GM10266 (cell line): ENCODE results near the gene SLC25A22.

ENCODE experiments used
- DNase-seq: peaks from one replicate; pipeline ENCODE4 v3.0.0; 2012; ENCODE audit errors: extremely low spot score
- TF ChIP-seq, protein P1 (sequence below): IDR thresholded peaks from 2 replicates; pipeline ENCODE4 v1.5.1; 2012; ENCODE audit warnings: mild to moderate bottlenecking, low read depth; ENCODE audit not compliant: control insufficient read depth, insufficient read depth; ENCODE audit errors: missing control alignments

SLC25A22 gene

DNA sequence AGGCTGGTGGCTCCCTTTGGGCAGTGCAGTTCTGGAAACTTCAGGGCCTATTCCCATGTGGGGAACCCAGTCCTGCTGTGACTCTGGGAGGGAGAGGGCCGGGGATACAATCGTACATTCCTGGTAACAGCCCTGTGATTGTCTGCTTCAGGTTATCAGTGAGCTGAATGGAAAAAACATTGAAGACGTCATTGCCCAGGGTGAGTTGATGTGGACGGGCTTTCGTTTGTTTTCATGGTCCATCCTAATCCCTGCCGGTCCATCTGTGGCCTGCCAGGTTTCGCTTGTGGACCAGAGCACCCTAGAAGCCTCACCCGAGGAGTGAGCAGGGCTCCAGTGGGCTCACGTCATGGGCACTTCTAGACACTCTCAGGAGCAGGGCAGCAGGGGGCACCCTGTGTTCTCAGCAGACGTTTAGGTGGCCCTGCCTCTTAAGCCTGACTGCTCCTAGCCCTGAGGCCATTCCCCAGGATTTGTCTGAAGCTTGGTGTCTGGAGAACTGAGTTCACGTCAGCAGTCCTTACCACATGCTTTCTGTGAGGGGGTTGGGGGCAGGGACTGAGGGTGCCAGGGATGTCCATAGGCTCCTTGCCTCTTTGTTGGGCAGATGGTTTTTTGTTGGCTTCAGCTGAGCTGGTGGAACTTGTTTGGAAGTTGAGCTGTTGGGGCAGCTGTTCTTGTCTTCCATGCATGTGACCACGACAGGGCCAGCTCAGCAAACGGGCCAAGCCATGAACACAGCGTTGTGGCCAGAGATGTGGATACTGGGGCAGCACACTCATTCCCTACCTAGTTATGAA, 13.6 kb upstream of the SLC25A22 start:
- TF ChIP-seq, protein P1, sequence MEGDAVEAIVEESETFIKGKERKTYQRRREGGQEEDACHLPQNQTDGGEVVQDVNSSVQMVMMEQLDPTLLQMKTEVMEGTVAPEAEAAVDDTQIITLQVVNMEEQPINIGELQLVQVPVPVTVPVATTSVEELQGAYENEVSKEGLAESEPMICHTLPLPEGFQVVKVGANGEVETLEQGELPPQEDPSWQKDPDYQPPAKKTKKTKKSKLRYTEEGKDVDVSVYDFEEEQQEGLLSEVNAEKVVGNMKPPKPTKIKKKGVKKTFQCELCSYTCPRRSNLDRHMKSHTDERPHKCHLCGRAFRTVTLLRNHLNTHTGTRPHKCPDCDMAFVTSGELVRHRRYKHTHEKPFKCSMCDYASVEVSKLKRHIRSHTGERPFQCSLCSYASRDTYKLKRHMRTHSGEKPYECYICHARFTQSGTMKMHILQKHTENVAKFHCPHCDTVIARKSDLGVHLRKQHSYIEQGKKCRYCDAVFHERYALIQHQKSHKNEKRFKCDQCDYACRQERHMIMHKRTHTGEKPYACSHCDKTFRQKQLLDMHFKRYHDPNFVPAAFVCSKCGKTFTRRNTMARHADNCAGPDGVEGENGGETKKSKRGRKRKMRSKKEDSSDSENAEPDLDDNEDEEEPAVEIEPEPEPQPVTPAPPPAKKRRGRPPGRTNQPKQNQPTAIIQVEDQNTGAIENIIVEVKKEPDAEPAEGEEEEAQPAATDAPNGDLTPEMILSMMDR = peak; percentile 21
- no peak for DNase-seq

DNA sequence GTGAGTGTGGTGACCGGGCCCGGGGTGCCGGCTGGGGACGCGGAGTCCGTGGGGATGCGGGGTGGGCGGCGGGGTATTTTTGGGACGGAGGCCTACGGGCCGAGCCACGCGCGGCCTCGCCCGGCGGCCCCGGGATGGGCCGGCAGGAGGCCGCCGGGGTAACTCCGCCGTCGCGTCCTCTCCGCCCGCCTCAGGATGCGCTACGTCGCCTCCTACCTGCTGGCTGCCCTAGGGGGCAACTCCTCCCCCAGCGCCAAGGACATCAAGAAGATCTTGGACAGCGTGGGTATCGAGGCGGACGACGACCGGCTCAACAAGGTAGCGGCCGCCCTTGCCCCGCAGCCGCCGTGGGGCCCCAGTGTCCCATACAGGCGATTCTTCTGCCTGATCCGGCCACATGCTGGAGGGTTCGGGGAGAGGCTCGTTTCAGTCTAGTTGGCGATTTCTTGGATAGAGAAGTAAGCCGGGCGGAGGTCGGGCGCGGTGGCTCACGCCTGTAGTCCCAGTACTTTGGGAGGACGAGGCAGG, 12.0 kb upstream of the SLC25A22 start:
- TF ChIP-seq, protein P1 = no peak
- DNase-seq = no peak

DNA sequence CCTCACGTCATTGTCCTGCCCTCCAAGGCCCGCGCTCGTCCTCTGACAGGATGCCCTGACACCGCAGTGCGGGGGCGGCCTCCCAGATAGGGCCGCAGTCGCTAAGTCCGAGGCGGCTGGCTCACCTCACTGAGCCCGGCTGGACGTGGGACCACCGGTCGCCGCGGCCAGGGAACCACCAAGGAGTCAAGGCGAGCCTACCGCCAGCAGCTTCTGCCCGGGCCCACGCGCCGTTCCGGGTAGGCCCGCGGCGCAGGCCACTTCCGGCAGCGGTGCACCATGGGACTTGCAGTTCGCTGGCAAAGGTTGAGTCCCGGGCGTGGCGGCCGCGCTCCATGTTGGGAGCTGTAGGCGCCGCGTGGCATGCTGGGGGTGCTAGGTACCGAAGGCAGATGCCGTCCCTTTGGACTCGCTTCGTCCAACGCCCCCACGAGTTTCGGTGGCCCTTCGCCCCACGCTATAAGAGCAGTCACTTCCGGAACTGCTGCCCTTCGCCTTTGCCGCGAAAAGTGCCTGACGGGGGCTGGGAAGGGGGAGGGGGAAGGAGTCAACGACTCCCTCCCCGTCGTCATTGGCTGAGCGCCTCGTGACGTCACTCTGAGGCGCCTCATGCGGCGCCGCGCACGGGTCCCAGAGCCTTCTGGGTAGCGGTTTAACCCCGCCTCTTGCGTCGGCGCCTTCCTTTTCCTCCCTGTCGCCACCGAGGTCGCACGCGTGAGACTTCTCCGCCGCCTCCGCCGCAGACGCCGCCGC, 11.4 kb upstream of the SLC25A22 start, which contains the start of gene RPLP2:
Gene RPLP2 (plus strand): TSS at position 681 of the 753 bp plus-strand sequence. CDS start 268 bp downstream, outside the sequence.
- TF ChIP-seq, protein P1 = no peak

DNA sequence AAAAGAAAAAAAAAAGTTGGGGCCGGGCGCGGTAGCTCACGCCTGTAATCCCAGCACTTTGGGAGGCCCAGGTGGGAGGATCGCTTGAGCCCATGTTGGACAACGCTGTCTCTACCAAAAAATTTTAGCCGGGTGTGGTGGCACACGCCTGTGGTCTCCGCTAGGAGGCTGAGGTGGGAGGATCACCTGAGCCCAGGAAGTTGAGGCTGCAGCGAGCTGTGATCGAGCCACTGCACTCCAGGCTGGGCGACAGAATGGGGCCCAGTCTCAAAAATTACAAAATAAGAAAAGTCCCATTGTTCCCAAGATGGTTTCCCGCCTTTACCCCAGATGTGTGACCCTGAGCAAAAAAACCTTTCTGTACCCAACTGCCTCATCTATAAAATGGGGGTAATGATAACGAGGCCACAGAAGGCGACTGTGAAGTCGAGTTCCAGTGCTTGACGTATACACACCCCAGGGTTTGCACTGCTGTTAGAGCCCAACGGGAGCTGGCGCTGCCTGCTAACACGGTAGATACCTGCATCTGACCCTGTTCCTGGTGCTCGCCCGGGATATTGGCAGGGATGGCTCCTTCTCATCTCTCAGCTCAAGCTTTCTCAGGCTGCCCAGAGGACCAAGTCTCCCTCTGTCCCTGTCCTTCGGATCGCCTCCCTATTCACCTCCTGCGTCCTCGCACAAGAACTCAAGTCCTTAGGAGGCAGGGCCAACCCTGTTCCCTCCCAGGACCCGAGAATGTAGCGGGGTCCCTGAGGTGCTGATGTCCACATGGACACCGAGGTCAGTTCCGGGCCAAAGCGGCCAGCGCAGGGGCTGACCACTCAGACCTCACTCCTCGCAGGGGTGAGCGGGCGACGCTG, 10.6 kb upstream of the SLC25A22 start:
- DNase-seq = no peak
- TF ChIP-seq, protein P1 = peak; percentile 6

More for the DNA sequence above, 11.4 kb upstream of the SLC25A22 start, which contains the start of gene RPLP2:
- DNase-seq = peak; percentile 99

DNA sequence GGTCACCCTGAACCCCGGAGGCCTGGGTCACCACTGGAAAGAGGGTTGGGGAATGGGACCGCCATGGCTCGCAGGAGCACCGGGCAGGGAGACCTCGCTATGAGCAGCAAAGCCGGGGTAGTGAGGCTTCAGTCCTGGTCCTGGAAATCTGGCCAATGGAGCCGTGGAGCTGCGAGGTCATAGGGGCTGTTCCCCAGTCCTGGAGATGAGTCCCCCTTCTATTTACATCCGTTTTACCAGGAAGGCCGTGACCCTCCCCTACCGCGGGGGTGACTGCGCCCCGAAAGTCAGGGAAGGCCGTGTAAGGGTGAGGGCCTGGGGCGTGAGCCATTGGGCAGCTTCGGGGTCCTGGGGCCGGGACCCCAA, 6.5 kb upstream of the SLC25A22 start:
- no peak for DNase-seq
- TF ChIP-seq, protein P1 = no peak

DNA sequence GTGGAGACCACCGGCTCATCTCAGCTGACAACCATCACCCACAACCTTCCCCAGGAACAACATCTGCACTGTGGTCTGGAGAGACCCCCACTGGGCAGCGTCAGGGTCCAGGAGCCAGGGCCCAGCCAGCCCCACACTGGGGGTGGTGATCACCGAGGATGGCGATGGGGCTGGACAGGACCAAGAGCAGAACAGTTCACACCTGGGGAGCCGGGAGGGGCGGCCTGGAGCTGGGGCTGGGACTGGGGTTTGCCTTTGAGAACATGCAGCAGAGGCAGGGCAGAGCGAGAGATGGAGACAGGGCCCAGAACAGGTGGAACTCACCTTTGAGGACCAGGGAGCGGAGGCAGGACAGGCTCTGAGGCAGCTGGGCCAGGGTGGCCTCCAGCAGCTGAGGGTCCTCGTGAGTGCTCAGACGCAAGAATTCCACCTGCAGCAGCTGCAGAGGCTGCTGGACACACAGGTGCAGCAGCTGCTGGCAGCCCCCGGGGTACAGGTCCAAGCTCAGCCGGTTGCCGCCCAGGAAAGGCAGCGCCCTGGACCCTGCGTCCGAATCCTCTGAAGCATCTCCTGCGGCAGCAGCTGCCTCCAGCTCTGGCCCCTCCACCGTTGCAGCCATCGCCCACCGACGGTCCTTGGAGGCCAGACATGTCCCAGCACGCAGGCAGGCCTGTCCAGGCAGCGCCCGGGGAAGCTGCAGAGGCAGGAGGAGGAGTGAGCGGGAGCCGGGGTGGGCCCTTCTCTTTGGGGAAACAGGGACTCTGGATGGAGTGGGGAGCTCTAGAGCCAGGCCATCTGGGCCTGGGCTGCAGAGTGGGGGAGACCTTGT, 5.9 kb upstream of the SLC25A22 start:
- TF ChIP-seq, protein P1 = no peak
- DNase-seq = no peak
